GM21786 (cell line): ENCODE data around the gene WDR74.
"Not testable (repeated sequence)": the region's sequence is repeated elsewhere in the genome, so short reads cannot be mapped to it uniquely, and the experiment has no call there.

ENCODE experiments used
- ATAC-seq: cut with Tn5 transposase; IDR thresholded peaks from one replicate; pipeline ENCODE4 v1.9.1; 2021; ENCODE audit not compliant: unreplicated experiment

WDR74 gene

GRCh38 chr11:62860835-62861563 lies 21.6 kb upstream of the WDR74 start:
- peak; percentile 42 for ATAC-seq

- not testable (repeated sequence) for ATAC-seq
Measured at GRCh38 chr11:62859281-62859703, 19.9 kb upstream of the WDR74 start.

GRCh38 chr11:62858201-62858600 lies 18.8 kb upstream of the WDR74 start:
- no peak for ATAC-seq

DNA sequence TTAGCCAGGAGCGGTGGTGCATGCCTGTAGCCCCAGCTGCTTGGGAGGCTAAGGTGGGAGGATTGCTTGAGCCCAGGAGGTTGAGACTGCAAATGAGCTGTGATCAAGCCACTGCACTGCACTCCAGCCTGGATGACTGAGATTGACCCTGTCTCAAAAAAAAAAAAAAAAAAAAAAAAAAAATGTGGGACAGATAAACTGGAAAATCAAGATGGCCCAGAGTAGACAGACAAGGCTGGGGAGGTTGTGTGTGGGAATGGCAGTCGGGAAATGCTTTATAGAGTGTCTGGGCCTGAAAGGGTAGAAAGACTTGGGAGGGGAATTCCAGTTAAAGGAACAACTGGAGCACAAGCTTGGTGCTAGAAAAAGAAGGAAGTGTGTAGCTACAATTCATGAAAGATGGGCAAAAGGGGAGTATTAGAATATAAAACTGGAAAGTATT lies 18.2 kb upstream of the WDR74 start:
- no peak for ATAC-seq

DNA sequence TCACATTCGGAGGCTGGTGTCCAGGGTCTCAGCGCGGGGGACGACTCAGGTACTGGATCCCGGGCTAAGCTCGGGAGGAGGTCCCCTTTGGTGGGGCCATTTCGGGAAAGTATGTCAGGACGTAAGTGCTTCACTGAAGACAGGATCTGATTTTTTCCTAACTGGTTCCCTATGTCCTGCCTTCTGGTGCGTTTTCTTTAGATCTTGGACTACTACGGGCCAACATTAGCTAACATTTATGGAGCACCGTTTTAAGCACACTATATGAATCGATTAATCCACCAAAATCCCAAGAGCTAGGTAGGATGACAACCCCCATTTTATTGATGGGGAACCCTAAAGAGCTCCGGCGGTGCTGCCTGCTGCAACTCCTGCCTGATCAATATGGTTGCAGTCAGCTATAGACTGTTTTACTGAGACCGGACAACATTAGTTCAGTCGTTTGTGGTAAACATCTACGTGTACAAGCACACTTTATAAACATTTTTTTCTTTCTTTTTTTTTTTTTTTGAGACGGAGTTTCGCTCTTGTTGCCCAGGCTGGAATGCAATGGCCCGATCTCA lies 17.0 kb upstream of the WDR74 start:
- no peak for ATAC-seq

DNA sequence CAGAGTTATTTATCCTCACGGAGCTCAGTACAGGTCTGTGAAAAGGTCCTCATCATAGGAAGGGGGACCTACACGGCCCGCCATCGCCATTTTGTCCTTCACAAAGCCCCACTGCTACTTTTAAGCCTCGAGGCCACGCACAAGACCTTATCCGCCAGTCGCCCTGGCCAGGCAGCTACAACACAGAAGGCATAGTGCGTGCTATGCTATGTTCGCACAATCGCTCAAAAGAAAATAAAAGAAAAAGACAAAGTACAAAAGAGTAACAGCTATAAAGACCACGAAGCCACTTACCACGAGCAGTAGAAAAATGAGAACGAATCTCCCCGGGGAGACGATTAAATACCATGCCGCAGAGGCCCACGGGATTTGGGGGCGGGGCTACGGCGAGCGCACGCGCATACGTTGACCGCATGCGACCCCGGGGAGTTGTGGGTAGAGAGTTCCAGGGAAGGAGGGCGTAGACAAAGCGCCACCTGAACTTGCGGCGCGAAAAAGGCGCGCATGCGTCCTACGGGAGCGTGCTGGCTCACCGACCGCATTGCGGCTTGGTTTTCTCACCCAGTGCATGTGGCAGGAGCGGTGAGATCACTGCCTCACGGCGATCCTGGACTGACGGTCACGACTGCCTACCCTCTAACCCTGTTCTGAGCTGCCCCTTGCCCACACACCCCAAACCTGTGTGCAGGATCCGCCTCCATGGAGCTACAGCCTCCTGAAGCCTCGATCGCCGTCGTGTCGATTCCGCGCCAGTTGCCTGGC lies 16.4 kb upstream of the WDR74 start:
- peak; percentile 81 for ATAC-seq

GRCh38 chr11:62854825-62855570 lies 15.6 kb upstream of the WDR74 start:
- ATAC-seq = no peak

- ATAC-seq = no peak
Measured at GRCh38 chr11:62854013-62854824, 14.8 kb upstream of the WDR74 start.

DNA sequence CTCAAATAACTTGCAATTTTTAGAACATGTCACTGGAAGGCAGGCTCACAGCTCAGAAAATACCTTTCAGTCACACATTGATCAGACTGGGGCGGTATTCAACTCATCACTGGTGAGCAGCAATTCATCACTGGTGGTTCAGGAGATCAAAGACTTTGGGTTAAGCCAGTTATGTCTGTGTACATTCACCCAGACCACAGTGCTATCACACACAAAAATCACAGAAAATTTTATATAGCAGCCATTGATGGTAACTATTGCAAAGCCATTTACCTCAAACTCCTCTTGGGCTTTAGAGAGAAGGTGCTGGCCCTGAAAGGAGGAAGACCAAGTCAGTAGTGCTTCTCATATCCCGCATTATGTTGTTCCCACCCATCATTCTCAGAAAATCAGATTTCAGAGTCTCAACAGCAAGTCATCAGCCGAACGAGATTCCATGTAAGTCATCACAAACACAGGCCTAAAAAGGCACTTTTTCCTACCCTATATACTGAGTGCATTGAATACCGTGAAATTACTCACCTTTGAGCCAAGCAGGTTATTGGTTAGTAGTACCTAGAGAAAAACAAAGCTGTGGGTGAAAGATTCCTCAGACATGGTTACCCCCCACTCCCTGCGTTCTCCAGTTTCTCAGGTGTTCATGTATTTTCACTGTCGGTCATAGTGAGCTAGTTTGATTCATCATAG lies 14.0 kb upstream of the WDR74 start:
- no peak for ATAC-seq

DNA sequence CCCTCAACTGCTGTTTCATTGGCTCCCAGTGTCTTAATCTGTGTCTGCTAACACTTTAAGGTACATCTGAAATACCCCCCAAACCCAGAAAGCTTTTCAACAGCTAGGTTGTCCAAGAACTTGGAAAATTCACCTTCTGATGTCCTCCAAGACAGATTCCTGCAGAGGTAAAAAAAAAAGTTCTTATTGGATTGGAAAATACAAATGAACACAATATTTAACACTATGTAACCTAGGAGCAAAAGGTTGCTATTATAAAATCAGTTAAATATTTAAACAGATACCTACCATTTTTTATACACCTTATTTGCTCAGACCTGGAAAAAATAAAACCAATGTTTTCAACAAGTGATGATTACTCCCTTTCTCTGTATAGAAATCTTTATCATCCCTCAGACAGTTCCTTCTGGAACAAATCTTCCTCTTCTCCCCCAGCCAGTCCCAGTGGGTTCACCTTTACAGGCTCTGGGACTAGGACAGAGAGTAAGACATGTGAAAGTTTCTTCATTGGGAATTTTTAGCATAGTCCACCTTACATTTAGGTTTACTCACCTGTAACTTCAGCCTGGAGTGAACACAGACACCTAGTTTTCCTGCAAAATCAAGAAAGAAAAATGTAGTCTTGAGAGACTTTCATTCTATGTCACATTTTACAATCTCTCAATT lies 13.3 kb upstream of the WDR74 start:
- no peak for ATAC-seq

GRCh38 chr11:62851807-62852522 lies 12.6 kb upstream of the WDR74 start:
- ATAC-seq = no peak

GRCh38 chr11:62850911-62851806 lies 11.8 kb upstream of the WDR74 start:
- ATAC-seq = no peak

DNA sequence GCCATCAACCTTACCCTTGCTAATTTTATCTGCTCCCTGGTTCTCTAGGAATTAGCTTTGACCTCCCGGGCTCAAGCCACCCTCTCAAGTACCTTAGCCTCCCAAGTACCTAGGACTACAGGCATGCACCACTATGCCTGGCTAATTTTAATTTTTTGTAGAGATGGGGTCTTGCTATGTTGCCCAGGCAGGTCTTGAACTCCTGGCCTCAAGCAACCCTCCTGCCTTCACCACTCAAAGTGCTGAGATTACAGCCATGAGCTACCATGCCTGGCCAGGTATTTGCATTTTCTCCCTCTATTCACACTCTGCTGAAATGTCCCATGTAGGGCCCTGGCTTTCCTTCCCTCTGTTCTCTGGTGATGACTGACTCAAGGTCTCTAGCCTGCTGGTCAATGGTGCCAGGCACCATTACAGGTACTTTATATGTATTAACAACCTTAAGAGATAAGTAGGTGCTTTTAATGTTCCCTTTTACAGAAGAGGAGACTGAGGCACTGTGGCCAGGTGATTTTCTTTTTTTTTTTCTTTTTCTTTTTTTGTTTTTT lies 8.5 kb upstream of the WDR74 start:
- ATAC-seq = no peak

DNA sequence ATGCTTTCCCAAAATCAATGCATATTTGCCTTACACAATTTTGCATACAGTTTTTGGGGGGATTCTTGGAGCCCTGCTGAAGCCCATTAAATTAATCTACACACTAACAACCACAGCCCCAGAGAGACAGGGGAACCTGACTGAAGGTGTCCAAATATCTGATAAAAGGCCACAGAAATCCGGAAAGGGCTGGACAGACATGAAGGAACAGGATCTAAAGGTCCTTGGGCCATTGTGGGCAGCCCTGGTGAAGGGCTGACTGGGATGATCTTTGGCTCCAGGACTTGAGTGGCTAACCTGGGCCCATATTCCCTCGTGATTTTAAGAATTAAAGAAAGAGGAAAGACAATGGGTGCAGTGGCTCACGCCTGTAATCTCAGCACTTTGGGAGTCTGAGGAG lies 6.8 kb upstream of the WDR74 start:
- no peak for ATAC-seq

- ATAC-seq = no peak
Measured at GRCh38 chr11:62844154-62844553, 4.8 kb upstream of the WDR74 start.

- no peak for ATAC-seq
Measured at GRCh38 chr11:62843466-62843865, 4.1 kb upstream of the WDR74 start.

GRCh38 chr11:62842891-62843290 lies 3.5 kb upstream of the WDR74 start:
- ATAC-seq = not testable (repeated sequence)
